K562 (cell line): ENCODE measurements around the gene KAZALD1. TPM values are rescaled to one million over a fixed set of nuclear protein-coding genes. Genes with fewer than 3 reads are reported as not detected.

Experiments
- CCAR2 ChIP-seq: fragments of 200-400 bp; formaldehyde crosslinking; IDR thresholded peaks from 2 replicates; pipeline ENCODE4 v1.6.1; 2017; ENCODE audit warnings: mild to moderate bottlenecking, low read depth, low read length
- EP300 ChIP-seq: IDR thresholded peaks from 2 replicates; pipeline ENCODE4 v1.6.1; 2012; ENCODE audit warnings: low read length, improper control_type of control experiment
- ETV6 ChIP-seq, 3 experiments: fragments of 150-350 bp in 1 of 3; sonication (generic) in 1 of 3; formaldehyde crosslinking in 1 of 3; IDR thresholded peaks; 2 replicates each; pipeline versions ENCODE4 v1.6.1 to v1.8.0; 2014 to 2022; ENCODE audit warnings: borderline replicate concordance in 2 of 3, low read depth in 2 of 3, antibody characterized with exemption in 1 of 3, low read length in 1 of 3, mild to moderate bottlenecking in 1 of 3, missing genetic modification reagents in 1 of 3
- HDAC2 ChIP-seq: fragments of 450-650 bp; IDR thresholded peaks from 2 replicates; pipeline ENCODE4 v1.6.1; 2016; ENCODE audit warnings: mild to moderate bottlenecking
- ILK ChIP-seq: fragments of 450-650 bp; IDR thresholded peaks from 2 replicates; pipeline ENCODE4 v1.6.1; 2016; ENCODE audit warnings: missing genetic modification characterization, low read depth, mild to moderate bottlenecking, missing compliant biosample characterization, moderate library complexity, borderline replicate concordance
- KHSRP ChIP-seq: fragments of 450-650 bp; IDR thresholded peaks from 2 replicates; pipeline ENCODE4 v1.6.1; 2017
- NCOA2 ChIP-seq, 2 experiments: fragments of 450-650 bp; IDR thresholded peaks; 2 replicates each; pipeline ENCODE4 v1.6.1; 2018; ENCODE audit warnings: mild to moderate bottlenecking in 2 of 2, moderate library complexity in 1 of 2; ENCODE audit not compliant: partially characterized antibody in 2 of 2
- NFATC3 ChIP-seq: fragments of 450-650 bp; IDR thresholded peaks from 2 replicates; pipeline ENCODE4 v1.6.1; 2017; ENCODE audit warnings: mild to moderate bottlenecking
- NFXL1 ChIP-seq: fragments of 450-650 bp; formaldehyde crosslinking; IDR thresholded peaks from 2 replicates; pipeline ENCODE4 v1.4.0; 2021; ENCODE audit warnings: mild to moderate bottlenecking
- NR2F6 ChIP-seq: fragments of 450-650 bp; formaldehyde crosslinking; IDR thresholded peaks from 2 replicates; pipeline ENCODE4 v1.4.0; 2020; ENCODE audit warnings: mild to moderate bottlenecking
- PHB2 ChIP-seq: fragments of 450-650 bp; IDR thresholded peaks from 2 replicates; pipeline ENCODE4 v1.6.1; 2017; ENCODE audit warnings: low read depth
- PRPF4 ChIP-seq: fragments of 200-400 bp; formaldehyde crosslinking; IDR thresholded peaks from one replicate; pipeline ENCODE4 v1.6.1; 2017; ENCODE audit warnings: low read length, low read depth, mild to moderate bottlenecking; ENCODE audit not compliant: insufficient read depth, poor library complexity, severe bottlenecking
- PTBP1 ChIP-seq: fragments of 200-400 bp; formaldehyde crosslinking; IDR thresholded peaks from 2 replicates; pipeline ENCODE4 v1.6.1; 2017; ENCODE audit warnings: low read depth, low read length
- SMARCE1 ChIP-seq: fragments of 450-650 bp; IDR thresholded peaks from 2 replicates; pipeline ENCODE4 v1.7.1; 2016; ENCODE audit warnings: mild to moderate bottlenecking
- SNRNP70 ChIP-seq: fragments of 200-400 bp; formaldehyde crosslinking; optimal IDR thresholded peaks from 2 replicates; pipeline ENCODE3; 2017; ENCODE audit warnings: low read depth, low read length
- TARDBP ChIP-seq: fragments of 450-650 bp; IDR thresholded peaks from 2 replicates; pipeline ENCODE4 v1.6.1; 2016
- ZEB2 ChIP-seq: fragments of 450-650 bp; IDR thresholded peaks from 2 replicates; pipeline ENCODE4 v1.6.1; 2016
- ZNF695 ChIP-seq: fragments of 450-650 bp; formaldehyde crosslinking; IDR thresholded peaks from 2 replicates; pipeline ENCODE4 v1.4.0; 2020; ENCODE audit warnings: mild to moderate bottlenecking, moderate library complexity
- polyA plus RNA-seq, 8 experiments: library from polyadenylated mRNA; depleted of rRNA in 4 of 8; stranded (reverse) in 5 of 8; unstranded in 3 of 8; fragments of >200 nt; fragmentation: Nextera tagmentation in 2 of 8; fragmentation: Illumina TruSeq in 1 of 8; extraction: Ambion mirVana in 2 of 8; extraction: Trizol in 1 of 8; gene quantifications; 2 replicates each; pipeline versions ENCODE4 v1.2.1 to v1.2.3, GENCODE V29; 2011 to 2014; ENCODE audit warnings: inconsistent platforms in 1 of 8, missing spikeins in 1 of 8
- total RNA-seq, 7 experiments: library from RNA; depleted of rRNA in 6 of 7; stranded (reverse); fragments of >200 nt in 6 of 7; fragmentation: Illumina TruSeq in 2 of 7; extraction: Trizol in 2 of 7; gene quantifications; 2 replicates each; pipeline versions ENCODE4 v1.2.1 to v1.2.3, GENCODE V29; 2011 to 2021; ENCODE audit warnings: low replicate concordance in 1 of 7
- TF ChIP-seq, protein P1 (sequence below): sonication (generic); formaldehyde crosslinking; IDR thresholded peaks from 2 replicates; pipeline ENCODE4 v1.8.1; 2022; ENCODE audit warnings: missing genetic modification reagents
- TF ChIP-seq, protein P2 (sequence below): sonication (generic); formaldehyde crosslinking; IDR thresholded peaks from 2 replicates; pipeline ENCODE4 v1.8.0; 2022; ENCODE audit warnings: missing genetic modification reagents, mild to moderate bottlenecking, moderate library complexity, borderline replicate concordance
- TF ChIP-seq, protein P3 (sequence below): sonication (generic); formaldehyde crosslinking; IDR thresholded peaks from 2 replicates; pipeline ENCODE4 v1.8.0; 2022; ENCODE audit warnings: mild to moderate bottlenecking, low read depth, missing genetic modification reagents
- TF ChIP-seq, protein P4 (sequence below), 3 experiments: fragments of 200-800 bp in 1 of 3; fragments of 250-450 bp in 1 of 3; fragments of 450-650 bp in 1 of 3; sonication (Bioruptor Pico) in 1 of 3; sonication (Bioruptor generic) in 1 of 3; formaldehyde crosslinking in 1 of 3; IDR thresholded peaks; 2 replicates each; pipeline versions ENCODE4 v1.6.1 to v1.8.0; 2016 to 2022; ENCODE audit warnings: mild to moderate bottlenecking in 2 of 3, missing genetic modification characterization in 2 of 3, missing compliant biosample characterization in 1 of 3, moderate library complexity in 1 of 3

The KAZALD1 gene
- total and polyA plus RNA-seq, 9 of the 15 experiments (the other 6 are each of a cell fraction or from before 2014, with no cell fraction given) = 0.15 to 10.0 (median 4.9) TPM

DNA sequence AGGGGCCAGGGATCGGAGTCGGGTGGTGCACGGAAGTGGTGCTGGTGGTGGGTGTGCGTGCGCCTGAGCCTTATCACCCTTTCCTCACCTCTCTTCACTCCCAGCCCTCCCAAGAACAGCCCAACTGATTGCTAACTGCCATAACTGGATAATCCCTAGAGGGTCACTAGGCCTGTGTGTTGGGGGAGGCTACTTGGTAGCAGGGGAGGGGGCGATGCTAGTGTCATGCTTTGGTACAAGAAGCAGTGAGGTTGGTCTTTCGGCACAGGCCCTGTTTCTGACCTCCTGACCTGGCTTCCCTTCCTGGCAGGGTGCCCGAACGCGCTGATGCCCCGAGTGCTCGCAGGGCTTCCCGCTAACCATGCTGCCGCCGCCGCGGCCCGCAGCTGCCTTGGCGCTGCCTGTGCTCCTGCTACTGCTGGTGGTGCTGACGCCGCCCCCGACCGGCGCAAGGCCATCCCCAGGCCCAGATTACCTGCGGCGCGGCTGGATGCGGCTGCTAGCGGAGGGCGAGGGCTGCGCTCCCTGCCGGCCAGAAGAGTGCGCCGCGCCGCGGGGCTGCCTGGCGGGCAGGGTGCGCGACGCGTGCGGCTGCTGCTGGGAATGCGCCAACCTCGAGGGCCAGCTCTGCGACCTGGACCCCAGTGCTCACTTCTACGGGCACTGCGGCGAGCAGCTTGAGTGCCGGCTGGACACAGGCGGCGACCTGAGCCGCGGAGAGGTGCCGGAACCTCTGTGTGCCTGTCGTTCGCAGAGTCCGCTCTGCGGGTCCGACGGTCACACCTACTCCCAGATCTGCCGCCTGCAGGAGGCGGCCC lies 652 bp downstream of the KAZALD1 start (continued):
- TF ChIP-seq NFATC3 (no peak), ZNF695 (CRISPR knock-in tag) (no peak), ZEB2 (no peak), ETV6 (IDR thresholded peaks at IDR 0.05; ENCODE audit: borderline replicate concordance in 1 of 2, low read depth in 2 of 2, low read length in 1 of 2) (no peak), ETV6 (CRISPR knock-in tag; IDR thresholded peaks at IDR 0.05; ENCODE audit: borderline replicate concordance) (0 out of 2 replicates have a peak, but pooled peaks have one; percentile 40), EP300 (peak; percentile 41), TARDBP (no peak), ILK (no peak), PRPF4 (no peak), NR2F6 (CRISPR knock-in tag) (no peak), NFXL1 (CRISPR knock-in tag) (no peak), SNRNP70 (no peak), NCOA2 (IDR thresholded peaks at IDR 0.05; ENCODE audit: partially characterized antibody in 2 of 2) (no peak), SMARCE1 (no peak), CCAR2 (no peak), KHSRP (no peak), PTBP1 (no peak), HDAC2 (no peak), PHB2 (no peak)
- TF ChIP-seq, protein P1, sequence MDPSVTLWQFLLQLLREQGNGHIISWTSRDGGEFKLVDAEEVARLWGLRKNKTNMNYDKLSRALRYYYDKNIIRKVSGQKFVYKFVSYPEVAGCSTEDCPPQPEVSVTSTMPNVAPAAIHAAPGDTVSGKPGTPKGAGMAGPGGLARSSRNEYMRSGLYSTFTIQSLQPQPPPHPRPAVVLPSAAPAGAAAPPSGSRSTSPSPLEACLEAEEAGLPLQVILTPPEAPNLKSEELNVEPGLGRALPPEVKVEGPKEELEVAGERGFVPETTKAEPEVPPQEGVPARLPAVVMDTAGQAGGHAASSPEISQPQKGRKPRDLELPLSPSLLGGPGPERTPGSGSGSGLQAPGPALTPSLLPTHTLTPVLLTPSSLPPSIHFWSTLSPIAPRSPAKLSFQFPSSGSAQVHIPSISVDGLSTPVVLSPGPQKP = no peak
- TF ChIP-seq, protein P2, sequence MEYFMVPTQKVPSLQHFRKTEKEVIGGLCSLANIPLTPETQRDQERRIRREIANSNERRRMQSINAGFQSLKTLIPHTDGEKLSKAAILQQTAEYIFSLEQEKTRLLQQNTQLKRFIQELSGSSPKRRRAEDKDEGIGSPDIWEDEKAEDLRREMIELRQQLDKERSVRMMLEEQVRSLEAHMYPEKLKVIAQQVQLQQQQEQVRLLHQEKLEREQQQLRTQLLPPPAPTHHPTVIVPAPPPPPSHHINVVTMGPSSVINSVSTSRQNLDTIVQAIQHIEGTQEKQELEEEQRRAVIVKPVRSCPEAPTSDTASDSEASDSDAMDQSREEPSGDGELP (CRISPR knock-in tag) = peak; percentile 43
- TF ChIP-seq, protein P3, sequence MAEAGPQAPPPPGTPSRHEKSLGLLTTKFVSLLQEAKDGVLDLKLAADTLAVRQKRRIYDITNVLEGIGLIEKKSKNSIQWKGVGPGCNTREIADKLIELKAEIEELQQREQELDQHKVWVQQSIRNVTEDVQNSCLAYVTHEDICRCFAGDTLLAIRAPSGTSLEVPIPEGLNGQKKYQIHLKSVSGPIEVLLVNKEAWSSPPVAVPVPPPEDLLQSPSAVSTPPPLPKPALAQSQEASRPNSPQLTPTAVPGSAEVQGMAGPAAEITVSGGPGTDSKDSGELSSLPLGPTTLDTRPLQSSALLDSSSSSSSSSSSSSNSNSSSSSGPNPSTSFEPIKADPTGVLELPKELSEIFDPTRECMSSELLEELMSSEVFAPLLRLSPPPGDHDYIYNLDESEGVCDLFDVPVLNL (CRISPR knock-in tag) = peak; percentile 54; the same call in 1 of the 2 replicates
- TF ChIP-seq, protein P4, sequence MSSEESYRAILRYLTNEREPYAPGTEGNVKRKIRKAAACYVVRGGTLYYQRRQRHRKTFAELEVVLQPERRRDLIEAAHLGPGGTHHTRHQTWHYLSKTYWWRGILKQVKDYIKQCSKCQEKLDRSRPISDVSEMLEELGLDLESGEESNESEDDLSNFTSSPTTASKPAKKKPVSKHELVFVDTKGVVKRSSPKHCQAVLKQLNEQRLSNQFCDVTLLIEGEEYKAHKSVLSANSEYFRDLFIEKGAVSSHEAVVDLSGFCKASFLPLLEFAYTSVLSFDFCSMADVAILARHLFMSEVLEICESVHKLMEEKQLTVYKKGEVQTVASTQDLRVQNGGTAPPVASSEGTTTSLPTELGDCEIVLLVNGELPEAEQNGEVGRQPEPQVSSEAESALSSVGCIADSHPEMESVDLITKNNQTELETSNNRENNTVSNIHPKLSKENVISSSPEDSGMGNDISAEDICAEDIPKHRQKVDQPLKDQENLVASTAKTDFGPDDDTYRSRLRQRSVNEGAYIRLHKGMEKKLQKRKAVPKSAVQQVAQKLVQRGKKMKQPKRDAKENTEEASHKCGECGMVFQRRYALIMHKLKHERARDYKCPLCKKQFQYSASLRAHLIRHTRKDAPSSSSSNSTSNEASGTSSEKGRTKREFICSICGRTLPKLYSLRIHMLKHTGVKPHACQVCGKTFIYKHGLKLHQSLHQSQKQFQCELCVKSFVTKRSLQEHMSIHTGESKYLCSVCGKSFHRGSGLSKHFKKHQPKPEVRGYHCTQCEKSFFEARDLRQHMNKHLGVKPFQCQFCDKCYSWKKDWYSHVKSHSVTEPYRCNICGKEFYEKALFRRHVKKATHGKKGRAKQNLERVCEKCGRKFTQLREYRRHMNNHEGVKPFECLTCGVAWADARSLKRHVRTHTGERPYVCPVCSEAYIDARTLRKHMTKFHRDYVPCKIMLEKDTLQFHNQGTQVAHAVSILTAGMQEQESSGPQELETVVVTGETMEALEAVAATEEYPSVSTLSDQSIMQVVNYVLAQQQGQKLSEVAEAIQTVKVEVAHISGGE (CRISPR knock-in tag; IDR thresholded peaks at IDR 0.05) = peak in 2 of 3 experiments; percentile 8 to 68; a peak in 1 of 6 replicates
